Glutamatergic neuron (in vitro differentiated cells): ENCODE measurements around the gene AFF1. TPM values are rescaled to one million over a fixed set of nuclear protein-coding genes. Genes with fewer than 3 reads are reported as not detected.

Experiments used
- DNase-seq: peaks from one replicate; pipeline ENCODE4 v3.0.0; 2022
- H3K27ac Mint-ChIP-seq: one replicate; pipeline ENCODE4 v1.8.0; 2020; ENCODE audit warnings: mild to moderate bottlenecking, mixed read lengths, inconsistent platforms; ENCODE audit not compliant: unreplicated experiment
- H3K27me3 Mint-ChIP-seq: one replicate; pipeline ENCODE4 v1.8.0; 2020; ENCODE audit warnings: mild to moderate bottlenecking, moderate library complexity, mixed read lengths, inconsistent platforms; ENCODE audit not compliant: unreplicated experiment
- H3K36me3 Mint-ChIP-seq: one replicate; pipeline ENCODE4 v1.8.0; 2020; ENCODE audit warnings: mild to moderate bottlenecking, mixed read lengths, inconsistent platforms; ENCODE audit not compliant: unreplicated experiment
- H3K4me1 Mint-ChIP-seq: one replicate; pipeline ENCODE4 v1.8.0; 2020; ENCODE audit warnings: mild to moderate bottlenecking, low read depth, mixed read lengths, inconsistent platforms; ENCODE audit not compliant: unreplicated experiment
- H3K4me3 Mint-ChIP-seq: one replicate; pipeline ENCODE4 v1.8.0; 2020; ENCODE audit warnings: mild to moderate bottlenecking, mixed read lengths, inconsistent platforms; ENCODE audit not compliant: unreplicated experiment
- H3K9me3 Mint-ChIP-seq: one replicate; pipeline ENCODE4 v1.8.0; 2020; ENCODE audit warnings: mild to moderate bottlenecking, moderate library complexity, mixed read lengths, inconsistent platforms; ENCODE audit not compliant: unreplicated experiment
- total RNA-seq: library from RNA; stranded (reverse); fragmentation: NEBNext Ultra II Directional; extraction: Animal tissue kit (Norgen Biotek cat#: 25700); gene quantifications from one replicate; pipeline ENCODE4 v1.2.1, GENCODE V29; 2021; ENCODE audit not compliant: unreplicated experiment
- TF ChIP-seq, protein P1 (sequence below): fragments of 200-600 bp; sonication (generic); IDR thresholded peaks from one replicate; pipeline ENCODE4 v1.5.0; 2021; ENCODE audit not compliant: partially characterized antibody, unreplicated experiment

Gene AFF1
- total RNA-seq, 1 donor from 2014 or later, result 42.5 TPM

DNA sequence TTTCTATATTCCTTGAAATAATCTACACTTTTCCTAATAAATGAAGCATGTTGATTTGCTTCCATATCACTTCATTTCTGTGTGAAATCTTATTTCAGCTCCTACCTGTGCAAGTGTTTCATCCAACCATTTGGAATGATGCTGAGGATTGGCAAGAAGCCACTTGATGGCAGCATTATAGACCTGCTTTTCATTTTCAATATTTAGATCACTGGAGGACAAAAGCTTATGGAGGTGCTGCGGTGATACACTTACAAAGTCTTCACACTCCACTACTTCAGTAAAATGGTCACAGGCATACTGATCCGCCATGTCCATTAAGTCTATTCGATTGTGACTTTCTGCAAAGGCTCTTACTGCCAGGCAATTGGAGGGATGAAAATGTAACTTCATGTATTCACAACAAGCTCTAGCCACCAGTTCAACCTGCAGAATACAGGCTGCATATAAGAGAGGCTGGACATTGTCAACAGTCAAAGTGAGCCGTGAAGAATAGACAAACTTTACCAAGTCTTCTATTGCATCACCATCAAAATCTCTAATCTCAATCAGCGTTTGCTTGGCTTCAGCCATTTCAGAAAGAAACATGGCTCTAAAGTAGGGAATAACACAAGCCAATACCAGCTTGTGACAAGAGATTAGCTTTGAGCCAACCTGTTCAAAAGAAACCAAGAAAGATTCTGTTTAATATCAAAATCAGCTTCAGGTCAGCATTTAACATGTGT, 250.5 kb downstream of the AFF1 start:
- H3K27me3 Mint-ChIP-seq, result peaks cover 2% of the 10 kb centered on the region
- H3K9me3 Mint-ChIP-seq, result no peaks in the 10 kb centered on the region
- H3K4me3 Mint-ChIP-seq, result no peak overlapping the region
- no peaks in the 10 kb centered on the region for H3K4me1 Mint-ChIP-seq
- H3K36me3 Mint-ChIP-seq, result no peaks in the 10 kb centered on the region
- DNase-seq, result no peak
- no peak overlapping the region for H3K27ac Mint-ChIP-seq
- TF ChIP-seq, protein P1, sequence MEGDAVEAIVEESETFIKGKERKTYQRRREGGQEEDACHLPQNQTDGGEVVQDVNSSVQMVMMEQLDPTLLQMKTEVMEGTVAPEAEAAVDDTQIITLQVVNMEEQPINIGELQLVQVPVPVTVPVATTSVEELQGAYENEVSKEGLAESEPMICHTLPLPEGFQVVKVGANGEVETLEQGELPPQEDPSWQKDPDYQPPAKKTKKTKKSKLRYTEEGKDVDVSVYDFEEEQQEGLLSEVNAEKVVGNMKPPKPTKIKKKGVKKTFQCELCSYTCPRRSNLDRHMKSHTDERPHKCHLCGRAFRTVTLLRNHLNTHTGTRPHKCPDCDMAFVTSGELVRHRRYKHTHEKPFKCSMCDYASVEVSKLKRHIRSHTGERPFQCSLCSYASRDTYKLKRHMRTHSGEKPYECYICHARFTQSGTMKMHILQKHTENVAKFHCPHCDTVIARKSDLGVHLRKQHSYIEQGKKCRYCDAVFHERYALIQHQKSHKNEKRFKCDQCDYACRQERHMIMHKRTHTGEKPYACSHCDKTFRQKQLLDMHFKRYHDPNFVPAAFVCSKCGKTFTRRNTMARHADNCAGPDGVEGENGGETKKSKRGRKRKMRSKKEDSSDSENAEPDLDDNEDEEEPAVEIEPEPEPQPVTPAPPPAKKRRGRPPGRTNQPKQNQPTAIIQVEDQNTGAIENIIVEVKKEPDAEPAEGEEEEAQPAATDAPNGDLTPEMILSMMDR, result no peak

DNA sequence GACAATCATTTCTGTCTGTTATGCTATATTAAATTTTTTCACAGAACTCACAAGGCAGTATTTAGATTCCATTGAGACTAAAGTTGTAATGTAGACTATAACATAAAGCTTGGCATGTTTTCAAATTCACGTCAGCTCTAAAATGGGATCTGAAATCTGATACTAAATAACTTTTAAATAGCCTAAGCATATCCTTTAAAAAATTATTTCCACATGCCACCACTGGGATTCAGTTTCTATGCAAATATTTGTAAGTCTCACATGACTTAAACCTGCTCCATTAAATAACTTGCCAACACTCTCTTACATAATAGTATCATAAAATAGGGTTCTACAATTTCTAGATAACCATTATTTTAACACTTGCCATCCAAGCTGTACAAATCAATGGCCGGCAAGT, 253.2 kb downstream of the AFF1 start:
- Mint-ChIP-seq H3K4me1 (no peaks in the 10 kb centered on the region), H3K27ac (no peak overlapping the region), H3K4me3 (no peak overlapping the region), H3K36me3 (no peaks in the 10 kb centered on the region), H3K27me3 (peaks cover 2% of the 10 kb centered on the region), H3K9me3 (no peaks in the 10 kb centered on the region)
- DNase-seq, result no peak
- TF ChIP-seq, protein P1, result no peak

DNA sequence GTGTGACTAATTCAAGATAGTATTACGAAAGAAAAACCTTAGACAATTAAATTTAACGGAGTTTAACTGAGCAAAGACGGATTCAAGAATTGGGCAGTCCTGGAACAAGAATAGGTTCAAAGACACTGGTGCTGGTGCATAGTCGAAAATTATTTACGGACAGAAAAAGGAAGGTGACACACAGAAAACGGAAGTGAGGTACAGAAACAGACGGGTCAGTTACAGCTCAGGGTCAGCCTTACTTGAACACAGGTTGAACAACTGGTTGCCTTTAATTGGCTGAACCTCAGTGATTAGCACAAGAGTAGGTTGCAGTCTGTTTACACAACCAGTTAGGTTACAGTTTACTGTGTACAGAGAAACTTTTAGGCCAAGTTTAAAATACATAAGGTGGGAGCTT, 254.1 kb downstream of the AFF1 start:
- TF ChIP-seq, protein P1, result no peak
- no peaks in the 10 kb centered on the region for H3K36me3 Mint-ChIP-seq
- no peak overlapping the region for H3K27ac Mint-ChIP-seq
- no peaks in the 10 kb centered on the region for H3K9me3 Mint-ChIP-seq
- DNase-seq, result no peak
- H3K4me3 Mint-ChIP-seq, result no peak overlapping the region
- H3K4me1 Mint-ChIP-seq, result no peaks in the 10 kb centered on the region
- H3K27me3 Mint-ChIP-seq, result peaks cover 1% of the 10 kb centered on the region

Other genes with a start within 250 kb of the AFF1 start
- gene SLC10A6, start 85.6 kb upstream of the AFF1 start, total RNA-seq, result not detected
- not detected for gene C4orf36, start 42.6 kb upstream of the AFF1 start, total RNA-seq